Measurements from ENCODE around the gene NELL2. TPM values are rescaled to one million over a fixed set of nuclear protein-coding genes. Genes with fewer than 3 reads are reported as not detected.
A peak's percentile ranks its signal among the peaks of the same experiment; 100 is the strongest.

The NELL2 gene
- total and polyA plus RNA-seq, 2 donors from 2014 or later: 0.30 to 3.3 TPM

- no peak for FAIRE-seq
- no peaks in the 10 kb centered on the region for H3K4me1 ChIP-seq (ENCODE audit: control insufficient read depth in 2 of 3, insufficient read depth in 2 of 3, low read depth in 1 of 3, low read length in 3 of 3)
- no peak for TF ChIP-seq CTCF (IDR thresholded peaks at IDR 0.05; ENCODE audit: borderline replicate concordance, extremely low read depth, insufficient read depth)
Observed at GRCh38 chr12:44628180-44628579, 247.9 kb downstream of the NELL2 start.

GRCh38 chr12:44627387-44628166, 248.5 kb downstream of the NELL2 start:
- Histone ChIP-seq H3K9me3 (ENCODE audit: control insufficient read depth in 2 of 3, insufficient read depth in 1 of 3, low read length in 3 of 3) (no peaks in the 10 kb centered on the region), H3K4me1 (ENCODE audit: control insufficient read depth in 2 of 3, insufficient read depth in 2 of 3, low read depth in 1 of 3, low read length in 3 of 3) (no peaks in the 10 kb centered on the region), H3K27ac (ENCODE audit: low read depth in 2 of 2, low read length in 2 of 2) (no peak overlapping the region), H3K4me3 (ENCODE audit: low read length in 3 of 3) (no peak overlapping the region), H3K9ac (ENCODE audit: low read length in 3 of 3) (no peak overlapping the region), H3K27me3 (ENCODE audit: control insufficient read depth, insufficient read depth, low read length) (no peaks in the 10 kb centered on the region), H3K36me3 (ENCODE audit: control insufficient read depth in 2 of 3, insufficient read depth in 3 of 3, low read length in 3 of 3) (no peaks in the 10 kb centered on the region)
- intact Hi-C loops (cut with DNase I): no loop called here
- TF ChIP-seq CTCF (IDR thresholded peaks at IDR 0.05; ENCODE audit: borderline replicate concordance, extremely low read depth, insufficient read depth): no peak
- DNase-seq (no peak), FAIRE-seq (no peak)

More at GRCh38 chr12:44628180-44628579, 247.9 kb downstream of the NELL2 start:
- Histone ChIP-seq H3K9ac (ENCODE audit: low read length in 3 of 3) (no peak overlapping the region), H3K27ac (ENCODE audit: low read depth in 2 of 2, low read length in 2 of 2) (no peak overlapping the region), H3K27me3 (ENCODE audit: control insufficient read depth, insufficient read depth, low read length) (no peaks in the 10 kb centered on the region), H3K36me3 (ENCODE audit: control insufficient read depth in 2 of 3, insufficient read depth in 3 of 3, low read length in 3 of 3) (no peaks in the 10 kb centered on the region), H3K9me3 (ENCODE audit: control insufficient read depth in 2 of 3, insufficient read depth in 1 of 3, low read length in 3 of 3) (no peaks in the 10 kb centered on the region), H3K4me3 (ENCODE audit: low read length in 3 of 3) (no peak overlapping the region)
- DNase-seq: no peak
- intact Hi-C loops (cut with DNase I): no loop called here

- intact Hi-C loops (cut with DNase I): no loop called here
- no peak for FAIRE-seq
Observed at GRCh38 chr12:44626883-44627282, 249.2 kb downstream of the NELL2 start.

More at GRCh38 chr12:44626883-44627282, 249.2 kb downstream of the NELL2 start:
- Histone ChIP-seq H3K9ac (ENCODE audit: low read length in 3 of 3) (no peak overlapping the region), H3K36me3 (ENCODE audit: control insufficient read depth in 2 of 3, insufficient read depth in 3 of 3, low read length in 3 of 3) (no peaks in the 10 kb centered on the region), H3K9me3 (ENCODE audit: control insufficient read depth in 2 of 3, insufficient read depth in 1 of 3, low read length in 3 of 3) (no peaks in the 10 kb centered on the region), H3K4me3 (ENCODE audit: low read length in 3 of 3) (no peak overlapping the region), H3K4me1 (ENCODE audit: control insufficient read depth in 2 of 3, insufficient read depth in 2 of 3, low read depth in 1 of 3, low read length in 3 of 3) (no peaks in the 10 kb centered on the region), H3K27me3 (ENCODE audit: control insufficient read depth, insufficient read depth, low read length) (no peaks in the 10 kb centered on the region), H3K27ac (ENCODE audit: low read depth in 2 of 2, low read length in 2 of 2) (no peak overlapping the region)
- peak in 3 of 5 donors; percentile 22 to 46 (median 45) for DNase-seq
- no peak for TF ChIP-seq CTCF (IDR thresholded peaks at IDR 0.05; ENCODE audit: borderline replicate concordance, extremely low read depth, insufficient read depth)
